ENCODE results near the gene SYNPO2L.

SYNPO2L gene

GRCh38 chr10:73643362-73643761 lies 12.5 kb downstream of the SYNPO2L start:
- H3K4me3 ChIP-seq (ENCODE audit: low read depth, low read length): no peak overlapping the region
- no peak for TF ChIP-seq CTCF (IDR thresholded peaks at IDR 0.05; ENCODE audit: insufficient read depth, low read depth, low read length, missing control alignments)
- no peak for DNase-seq (ENCODE audit: low read depth)

GRCh38 chr10:73641328-73642060 lies 14.3 kb downstream of the SYNPO2L start, which contains the start of gene MYOZ1:
Gene MYOZ1 (minus strand): TSS chr10:73641474. CDS start chr10:73640017, 1,457 bp downstream.
- DNase-seq (ENCODE audit: low read depth): no peak
- no peak within 1 kb of the TSS for H3K4me3 ChIP-seq (ENCODE audit: low read depth, low read length)
- TF ChIP-seq CTCF (IDR thresholded peaks at IDR 0.05; ENCODE audit: insufficient read depth, low read depth, low read length, missing control alignments): no peak

GRCh38 chr10:73639286-73639685 lies 16.5 kb downstream of the SYNPO2L start:
- TF ChIP-seq CTCF (IDR thresholded peaks at IDR 0.05; ENCODE audit: insufficient read depth, low read depth, low read length, missing control alignments): no peak
- no peak overlapping the region for H3K4me3 ChIP-seq (ENCODE audit: low read depth, low read length)
- no peak for DNase-seq (ENCODE audit: low read depth)

GRCh38 chr10:73635781-73636180 lies 20.0 kb downstream of the SYNPO2L start:
- no peak for TF ChIP-seq CTCF (IDR thresholded peaks at IDR 0.05; ENCODE audit: insufficient read depth, low read depth, low read length, missing control alignments)
- DNase-seq (ENCODE audit: low read depth): no peak
- no peak overlapping the region for H3K4me3 ChIP-seq (ENCODE audit: low read depth, low read length)

GRCh38 chr10:73634421-73634820 lies 21.4 kb downstream of the SYNPO2L start:
- H3K4me3 ChIP-seq (ENCODE audit: low read depth, low read length): no peak overlapping the region
- TF ChIP-seq CTCF (IDR thresholded peaks at IDR 0.05; ENCODE audit: insufficient read depth, low read depth, low read length, missing control alignments): no peak
- no peak for DNase-seq (ENCODE audit: low read depth)

- DNase-seq (ENCODE audit: low read depth): no peak
- TF ChIP-seq CTCF (IDR thresholded peaks at IDR 0.05; ENCODE audit: insufficient read depth, low read depth, low read length, missing control alignments): no peak
- no peak overlapping the region for H3K4me3 ChIP-seq (ENCODE audit: low read depth, low read length)
Measured at GRCh38 chr10:73629165-73629564, 26.7 kb downstream of the SYNPO2L start.

GRCh38 chr10:73628405-73628804 lies 27.4 kb downstream of the SYNPO2L start:
- DNase-seq (ENCODE audit: low read depth): no peak
- H3K4me3 ChIP-seq (ENCODE audit: low read depth, low read length): no peak overlapping the region
- TF ChIP-seq CTCF (IDR thresholded peaks at IDR 0.05; ENCODE audit: insufficient read depth, low read depth, low read length, missing control alignments): no peak

Data from GM12865 (cell line).